AG20443 (cell line): ENCODE measurements around the gene GCKR.

ENCODE experiments used
- DNase-seq: peaks from one replicate; pipeline ENCODE4 v3.0.0; 2012; ENCODE audit warnings: low spot score, mixed read lengths

GCKR gene

GRCh38 chr2:27496357-27497287 lies at the start of gene GCKR:
TSS of gene GCKR (plus strand) at chr2:27496839. CDS start at chr2:27496905, 66 bp downstream.
- DNase-seq: peak; percentile 67

DNA sequence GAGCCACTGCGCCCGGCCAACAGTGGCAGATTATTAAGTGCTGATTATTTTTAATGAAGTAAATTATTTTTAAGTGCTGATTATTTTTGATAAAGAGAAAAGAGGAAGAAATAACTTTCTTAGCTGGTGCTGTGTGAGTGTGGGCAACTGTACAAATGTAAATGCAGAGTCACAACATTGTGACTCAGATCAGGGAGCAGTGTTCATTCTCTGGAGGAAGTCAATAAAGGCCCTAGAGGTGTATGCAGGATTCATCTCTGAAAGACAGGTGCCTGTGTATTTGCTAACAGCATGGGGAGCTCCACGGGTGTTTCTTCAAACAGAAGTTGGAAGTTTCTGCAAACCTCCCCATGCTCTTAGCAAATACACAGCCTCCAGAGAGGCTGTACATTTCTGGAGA lies 48.3 kb upstream of the GCKR start:
- no peak for DNase-seq

DNA sequence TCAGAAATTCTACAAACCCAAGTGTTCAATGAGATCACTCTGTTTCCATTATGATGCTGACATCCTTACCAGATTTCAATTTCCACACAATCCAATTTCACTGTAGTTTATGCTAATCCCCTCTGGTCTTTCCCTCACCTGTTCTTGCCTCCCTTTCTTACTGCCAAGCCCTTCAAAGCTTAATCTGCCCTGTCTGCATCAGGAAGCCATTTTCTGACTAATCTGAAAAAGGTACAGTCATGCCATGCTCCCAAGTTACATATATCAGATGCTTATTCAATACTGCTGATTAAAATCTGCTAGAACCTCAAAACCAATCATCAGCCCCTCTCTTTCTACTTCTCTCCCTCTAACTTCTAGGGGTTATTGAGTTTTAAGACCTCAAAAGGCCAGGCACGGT lies 45.5 kb upstream of the GCKR start:
- no peak for DNase-seq

- no peak for DNase-seq
Measured at GRCh38 chr2:27453968-27454367, 42.7 kb upstream of the GCKR start.

DNA sequence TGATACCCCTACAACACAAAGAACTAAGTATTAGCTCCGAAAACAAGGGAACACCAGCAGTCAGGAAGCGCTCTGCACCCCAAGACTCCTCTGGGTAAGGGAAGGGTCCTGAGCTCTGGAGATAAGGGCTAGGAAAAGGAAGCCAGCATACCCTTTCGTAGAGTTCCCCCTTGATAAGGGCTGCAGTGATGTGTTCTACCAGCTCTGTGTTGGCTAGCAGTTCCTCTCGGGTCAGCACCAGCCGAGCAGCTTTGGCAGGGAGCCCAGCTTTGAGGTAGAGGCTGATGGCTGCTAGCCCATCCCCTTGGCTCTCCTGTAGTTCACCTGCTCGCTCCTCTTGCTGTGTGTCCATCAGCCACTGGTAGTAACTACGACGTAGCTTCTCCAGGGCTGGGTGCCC lies 35.5 kb upstream of the GCKR start:
- DNase-seq: no peak

DNA sequence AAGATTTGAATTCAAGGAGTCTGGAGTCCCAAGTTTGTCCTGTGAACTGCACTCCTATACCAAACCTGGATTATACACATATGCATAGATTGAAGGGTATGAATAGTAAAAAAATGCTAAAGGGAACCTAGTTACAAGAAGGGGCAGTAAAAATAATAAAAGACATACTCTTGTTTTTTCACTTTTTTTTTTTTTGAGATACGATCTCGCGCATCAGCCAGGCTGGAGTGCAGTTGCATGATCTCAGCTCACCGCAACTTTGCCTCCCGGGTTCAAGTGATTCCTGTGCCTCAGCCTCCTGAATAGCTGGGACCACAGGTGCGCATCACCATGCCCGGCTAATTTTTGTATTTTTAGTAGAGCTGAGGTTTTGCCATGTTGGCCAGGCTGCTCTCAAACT lies 32.2 kb upstream of the GCKR start:
- no peak for DNase-seq

GRCh38 chr2:27471961-27472360 lies 24.7 kb upstream of the GCKR start:
- DNase-seq: no peak

- no peak for DNase-seq
Measured at GRCh38 chr2:27485496-27485895, 11.1 kb upstream of the GCKR start.

GRCh38 chr2:27489118-27489497 lies 7.5 kb upstream of the GCKR start:
- peak; percentile 20 for DNase-seq

DNA sequence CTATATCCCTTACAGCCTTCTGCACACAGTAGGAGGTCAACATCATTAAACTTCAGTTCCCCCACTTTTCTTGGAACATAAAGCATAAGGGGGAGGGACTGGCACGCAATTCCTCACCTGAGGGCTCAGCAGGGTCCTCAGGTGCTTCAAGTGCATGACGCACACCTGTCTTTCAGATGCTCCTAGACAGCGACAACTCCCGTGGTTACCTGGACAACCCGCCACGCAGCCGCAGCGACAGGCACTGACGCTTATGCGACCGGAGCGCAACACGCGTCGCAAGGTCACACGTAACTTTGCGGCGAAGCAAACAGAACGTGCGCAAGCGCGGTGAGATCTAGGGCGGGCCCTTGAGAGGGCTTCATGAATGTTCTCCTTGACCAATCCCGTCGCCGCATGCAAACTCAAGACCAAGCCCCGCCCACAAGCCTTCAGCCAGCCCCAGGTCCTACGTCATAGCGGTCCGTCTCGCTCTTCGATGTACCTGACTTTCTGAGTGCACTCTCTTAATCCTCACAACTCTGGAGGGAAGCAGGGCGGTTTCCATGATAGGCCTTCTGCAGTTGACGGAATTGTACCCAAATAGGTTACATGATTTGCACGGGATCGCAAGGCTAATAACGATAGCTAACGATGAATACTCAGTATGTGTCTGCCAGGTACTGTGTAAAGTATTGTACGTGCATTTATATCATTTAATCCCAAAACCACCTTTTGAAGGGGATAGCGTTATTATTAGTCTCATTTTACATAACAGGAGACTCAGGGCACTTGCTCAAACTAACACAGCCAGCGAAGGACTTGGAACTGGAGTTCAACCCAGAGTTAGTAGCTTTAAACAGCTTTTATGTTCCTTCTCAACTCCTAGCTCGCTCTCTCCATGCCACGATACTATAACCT lies 6.9 kb upstream of the GCKR start, which contains the start of gene IFT172:
Gene IFT172, minus strand, starts transcription at position 246 of the 900 bp plus-strand sequence. Its CDS starts 90 bp downstream, at position 156.
- peak; percentile 99 for DNase-seq

DNA sequence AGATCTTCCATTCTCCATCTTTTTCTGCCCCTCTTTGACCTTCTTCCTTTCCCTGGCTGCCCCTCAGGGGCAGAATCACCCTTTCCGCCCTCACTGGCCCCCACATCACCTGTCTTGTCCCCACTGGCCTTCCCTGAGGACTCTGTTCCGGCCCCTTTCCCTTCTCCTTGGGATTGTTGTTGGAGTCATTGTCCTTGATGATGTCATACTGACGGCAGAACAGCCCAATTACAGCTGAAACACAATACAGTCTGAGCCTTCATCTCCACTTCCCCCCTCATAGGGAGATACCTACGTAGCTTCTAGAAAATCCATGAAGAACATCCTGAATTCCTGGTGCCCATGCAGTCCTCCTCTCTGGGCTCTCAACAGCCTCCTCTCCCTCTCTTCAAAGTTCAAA lies 4.1 kb upstream of the GCKR start:
- DNase-seq: no peak

DNA sequence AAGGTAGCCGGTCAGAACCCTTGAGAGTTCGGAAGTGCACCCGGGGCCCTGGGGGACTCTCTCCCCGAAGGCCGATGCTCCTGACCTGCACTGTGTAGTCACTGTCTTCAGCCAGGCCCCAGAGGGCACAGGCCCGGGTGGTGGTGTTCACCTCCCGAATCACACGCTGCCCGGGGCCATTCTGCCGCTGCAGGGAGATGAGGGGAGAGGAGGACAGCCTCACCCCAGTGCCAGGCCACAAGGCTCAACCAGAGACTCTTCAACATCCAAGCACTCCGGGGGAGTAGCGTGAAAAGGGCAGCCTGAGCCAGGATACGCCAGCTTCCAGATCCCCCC lies 2.7 kb upstream of the GCKR start:
- DNase-seq: no peak

- peak; percentile 59 for DNase-seq
Measured at GRCh38 chr2:27494284-27494943, 2.2 kb upstream of the GCKR start.

GRCh38 chr2:27494944-27495554 lies 1.6 kb upstream of the GCKR start, which contains the start of gene FNDC4:
TSS of gene FNDC4 (minus strand) at chr2:27495200. CDS start at chr2:27494679, 521 bp downstream.
- DNase-seq: peak; percentile 81

GRCh38 chr2:27495840-27496356 lies 741 bp upstream of the GCKR start:
- DNase-seq: no peak

DNA sequence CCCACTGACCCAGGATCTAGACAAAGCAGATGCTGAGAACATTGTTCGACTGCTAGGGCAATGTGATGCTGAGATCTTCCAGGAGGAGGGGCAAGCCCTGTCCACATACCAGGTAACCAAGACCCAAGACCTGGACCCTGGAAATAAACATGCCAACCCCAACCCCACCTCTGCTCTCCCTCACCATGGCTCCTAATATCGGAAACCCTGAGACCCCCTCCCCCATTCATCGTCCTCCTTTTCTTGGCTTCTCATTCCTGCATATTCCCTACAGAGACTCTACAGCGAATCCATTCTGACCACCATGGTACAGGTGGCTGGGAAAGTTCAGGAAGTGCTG lies 619 bp downstream of the GCKR start:
- no peak for DNase-seq

DNA sequence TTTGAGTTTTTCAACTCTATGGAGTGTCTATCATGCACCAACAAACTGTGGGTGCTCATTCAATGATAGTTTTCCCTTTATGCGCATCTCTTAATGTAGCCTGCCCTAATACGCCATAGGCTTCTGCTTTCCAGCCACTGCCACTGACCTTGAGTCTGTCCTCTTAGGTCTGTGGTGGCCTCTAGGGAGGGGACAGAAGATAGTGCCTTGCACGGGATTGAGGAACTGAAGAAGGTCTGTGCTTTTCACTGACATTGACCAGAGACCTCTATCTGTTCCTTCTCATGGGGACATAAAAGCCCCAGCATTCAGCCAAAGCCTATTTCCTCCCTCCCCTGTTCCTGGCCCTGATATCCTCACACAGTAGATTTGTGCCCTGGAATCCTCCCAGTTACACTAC lies 2.3 kb downstream of the GCKR start:
- DNase-seq: no peak

DNA sequence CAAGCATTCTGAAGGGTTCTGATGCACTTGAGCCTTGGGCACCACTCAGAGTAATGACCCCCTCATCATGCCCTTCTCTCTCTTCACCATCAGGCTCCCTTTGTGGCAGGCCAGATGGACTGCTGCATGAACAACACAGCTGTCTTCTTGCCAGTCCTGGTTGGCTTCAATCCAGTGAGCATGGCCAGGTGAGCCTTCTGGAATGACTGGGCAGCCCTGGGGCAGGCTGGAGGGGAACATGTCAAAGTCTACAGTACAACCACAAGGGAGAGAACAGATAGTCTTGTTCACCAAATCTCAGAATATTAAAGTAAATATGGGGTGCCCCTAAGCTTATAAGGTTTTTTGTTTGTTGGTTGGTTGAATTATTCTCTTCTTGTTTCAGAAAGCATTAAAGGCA lies 4.4 kb downstream of the GCKR start:
- no peak for DNase-seq

- DNase-seq: no peak
Measured at GRCh38 chr2:27502142-27502541, 5.5 kb downstream of the GCKR start.

GRCh38 chr2:27506587-27506986 lies 9.9 kb downstream of the GCKR start:
- DNase-seq: no peak

GRCh38 chr2:27507293-27507692 lies 10.7 kb downstream of the GCKR start:
- DNase-seq: no peak

- DNase-seq: no peak
Measured at GRCh38 chr2:27509326-27509725, 12.7 kb downstream of the GCKR start.
